Lower lobe of right lung (tissue), 2 donors: ENCODE data around the gene SPATS2. TPM values are rescaled to one million over a fixed set of nuclear protein-coding genes. Genes with fewer than 3 reads are reported as not detected.
A peak's percentile ranks its signal among the peaks of the same experiment; 100 is the strongest.

ENCODE experiments used
- ATAC-seq, 2 donors: fragments of 200-7000 bp; cut with Tn5 transposase; one replicate each; pipeline ENCODE4 v1.9.1; 2020 to 2022; ENCODE audit warnings: mild to moderate bottlenecking in 2 of 2, moderate library complexity in 2 of 2
- DNase-seq: peaks from one replicate; pipeline ENCODE4 v3.0.0-alpha.2; 2020
- H3K27ac ChIP-seq: fragments of 200-600 bp; one replicate; pipeline ENCODE4 v1.8.0; 2022
- H3K27me3 ChIP-seq: fragments of 200-600 bp; one replicate; pipeline ENCODE4 v1.8.0; 2022; ENCODE audit warnings: low read depth
- H3K36me3 ChIP-seq: fragments of 200-600 bp; one replicate; pipeline ENCODE4 v1.8.0; 2022; ENCODE audit warnings: mild to moderate bottlenecking
- H3K4me1 ChIP-seq: fragments of 200-600 bp; one replicate; pipeline ENCODE4 v1.8.0; 2022
- H3K4me3 ChIP-seq: fragments of 200-600 bp; one replicate; pipeline ENCODE4 v1.8.0; 2022; ENCODE audit warnings: mild to moderate bottlenecking
- H3K9me3 ChIP-seq: fragments of 200-600 bp; one replicate; pipeline ENCODE4 v1.8.0; 2022
- intact Hi-C: fragments of 100-400 bp; cut with DNase I; formaldehyde crosslinking; loops from one replicate; pipeline ENCODE4 v1.11.0; 2022
- total RNA-seq: library from RNA; stranded (reverse); fragmentation: NEBNext Ultra II Directional; extraction: Animal tissue kit (Norgen Biotek cat#: 25700); gene quantifications from one replicate; pipeline ENCODE4 v1.2.1, GENCODE V29; 2021
- TF ChIP-seq, protein P1 (sequence below): fragments of 200-600 bp; IDR thresholded peaks from one replicate; pipeline ENCODE4 v1.8.0; 2022; ENCODE audit warnings: antibody characterized with exemption, mild to moderate bottlenecking
- donor health status: DM: no; HTN: yes; CAD: no; lungs with severe emphysema.

SPATS2 gene
- total RNA-seq, 1 donor from 2014 or later, result 17.3 TPM

DNA sequence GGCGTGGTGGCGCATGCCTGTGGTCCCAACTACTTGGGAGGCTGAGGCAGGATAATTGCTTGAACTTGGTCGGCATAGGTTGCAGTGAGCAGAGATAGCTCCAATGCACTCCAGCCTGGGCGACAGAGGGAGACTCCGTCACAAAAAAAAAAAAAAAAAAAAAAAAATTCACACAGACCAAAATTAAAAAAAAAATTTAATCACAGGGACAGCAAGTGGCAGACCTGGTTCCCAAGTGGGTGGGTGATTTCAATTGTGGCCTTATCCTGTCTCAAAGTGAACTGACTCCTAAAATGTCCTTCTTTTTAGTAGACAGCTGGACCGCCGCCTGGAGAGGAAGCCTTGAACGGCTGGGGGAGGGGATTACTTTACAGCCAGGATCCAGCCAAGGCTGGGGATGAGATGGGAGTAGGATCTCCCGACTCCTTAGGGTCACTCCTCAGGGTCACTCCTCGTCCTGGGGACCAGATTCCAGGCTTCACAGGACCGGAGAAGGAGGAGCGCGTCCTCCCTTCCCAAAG is 170.0 kb downstream of the SPATS2 start:
- Histone ChIP-seq H3K4me1 (peaks cover 16% of the 10 kb centered on the region), H3K4me3 (peak overlapping the region; percentile 59), H3K27me3 (peaks cover 48% of the 10 kb centered on the region), H3K36me3 (no peaks in the 10 kb centered on the region), H3K9me3 (no peaks in the 10 kb centered on the region), H3K27ac (no peak overlapping the region)
- ATAC-seq (no peak), DNase-seq (no peak)
- intact Hi-C loops, result no loop called here
- TF ChIP-seq, protein P1, sequence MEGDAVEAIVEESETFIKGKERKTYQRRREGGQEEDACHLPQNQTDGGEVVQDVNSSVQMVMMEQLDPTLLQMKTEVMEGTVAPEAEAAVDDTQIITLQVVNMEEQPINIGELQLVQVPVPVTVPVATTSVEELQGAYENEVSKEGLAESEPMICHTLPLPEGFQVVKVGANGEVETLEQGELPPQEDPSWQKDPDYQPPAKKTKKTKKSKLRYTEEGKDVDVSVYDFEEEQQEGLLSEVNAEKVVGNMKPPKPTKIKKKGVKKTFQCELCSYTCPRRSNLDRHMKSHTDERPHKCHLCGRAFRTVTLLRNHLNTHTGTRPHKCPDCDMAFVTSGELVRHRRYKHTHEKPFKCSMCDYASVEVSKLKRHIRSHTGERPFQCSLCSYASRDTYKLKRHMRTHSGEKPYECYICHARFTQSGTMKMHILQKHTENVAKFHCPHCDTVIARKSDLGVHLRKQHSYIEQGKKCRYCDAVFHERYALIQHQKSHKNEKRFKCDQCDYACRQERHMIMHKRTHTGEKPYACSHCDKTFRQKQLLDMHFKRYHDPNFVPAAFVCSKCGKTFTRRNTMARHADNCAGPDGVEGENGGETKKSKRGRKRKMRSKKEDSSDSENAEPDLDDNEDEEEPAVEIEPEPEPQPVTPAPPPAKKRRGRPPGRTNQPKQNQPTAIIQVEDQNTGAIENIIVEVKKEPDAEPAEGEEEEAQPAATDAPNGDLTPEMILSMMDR, result no peak

DNA sequence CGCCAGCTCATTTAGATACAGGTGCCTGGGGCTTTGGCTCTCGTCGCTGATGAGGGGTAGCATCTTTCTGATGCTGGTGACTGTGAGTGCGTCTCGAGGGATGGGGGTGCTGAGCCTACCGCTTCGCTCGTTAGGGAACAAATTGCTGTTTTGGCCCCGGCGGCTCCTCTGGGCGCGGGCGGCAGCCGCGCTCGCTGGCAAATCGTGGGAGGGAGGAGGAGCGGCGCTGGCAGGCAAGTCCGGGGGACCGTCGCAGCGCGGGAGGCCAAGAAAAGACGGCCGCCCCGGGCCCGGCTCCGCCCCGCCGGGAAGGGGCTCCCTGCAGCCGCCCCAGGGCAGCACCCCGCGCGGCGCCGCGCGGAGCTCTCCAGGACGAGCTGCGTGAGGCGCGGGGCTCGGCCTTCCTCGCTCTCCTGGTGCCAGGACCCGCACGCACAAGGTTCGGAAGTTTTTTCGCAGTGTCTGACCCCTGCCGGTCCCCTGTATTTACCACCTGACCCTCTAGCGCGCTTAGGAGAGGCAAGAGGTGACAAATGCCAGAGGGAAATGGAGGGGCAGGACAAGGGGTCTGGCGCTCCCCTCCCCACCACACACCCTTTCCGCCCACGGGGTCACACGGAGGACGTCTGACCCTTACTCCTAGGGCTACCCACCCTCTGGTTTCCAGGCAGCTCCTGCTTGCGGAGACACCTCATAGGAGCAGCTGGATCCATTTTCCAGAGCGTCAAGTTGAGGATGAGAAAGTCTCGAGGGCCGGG is 170.7 kb downstream of the SPATS2 start:
- no peak for DNase-seq
- Histone ChIP-seq H3K9me3 (no peaks in the 10 kb centered on the region), H3K36me3 (no peaks in the 10 kb centered on the region), H3K4me1 (peaks cover 16% of the 10 kb centered on the region), H3K4me3 (peak overlapping the region; percentile 59), H3K27me3 (peaks cover 48% of the 10 kb centered on the region), H3K27ac (no peak overlapping the region)
- TF ChIP-seq, protein P1, result no peak
- intact Hi-C loops, result no loop called here
- peak; percentile 35 to 44 for ATAC-seq

DNA sequence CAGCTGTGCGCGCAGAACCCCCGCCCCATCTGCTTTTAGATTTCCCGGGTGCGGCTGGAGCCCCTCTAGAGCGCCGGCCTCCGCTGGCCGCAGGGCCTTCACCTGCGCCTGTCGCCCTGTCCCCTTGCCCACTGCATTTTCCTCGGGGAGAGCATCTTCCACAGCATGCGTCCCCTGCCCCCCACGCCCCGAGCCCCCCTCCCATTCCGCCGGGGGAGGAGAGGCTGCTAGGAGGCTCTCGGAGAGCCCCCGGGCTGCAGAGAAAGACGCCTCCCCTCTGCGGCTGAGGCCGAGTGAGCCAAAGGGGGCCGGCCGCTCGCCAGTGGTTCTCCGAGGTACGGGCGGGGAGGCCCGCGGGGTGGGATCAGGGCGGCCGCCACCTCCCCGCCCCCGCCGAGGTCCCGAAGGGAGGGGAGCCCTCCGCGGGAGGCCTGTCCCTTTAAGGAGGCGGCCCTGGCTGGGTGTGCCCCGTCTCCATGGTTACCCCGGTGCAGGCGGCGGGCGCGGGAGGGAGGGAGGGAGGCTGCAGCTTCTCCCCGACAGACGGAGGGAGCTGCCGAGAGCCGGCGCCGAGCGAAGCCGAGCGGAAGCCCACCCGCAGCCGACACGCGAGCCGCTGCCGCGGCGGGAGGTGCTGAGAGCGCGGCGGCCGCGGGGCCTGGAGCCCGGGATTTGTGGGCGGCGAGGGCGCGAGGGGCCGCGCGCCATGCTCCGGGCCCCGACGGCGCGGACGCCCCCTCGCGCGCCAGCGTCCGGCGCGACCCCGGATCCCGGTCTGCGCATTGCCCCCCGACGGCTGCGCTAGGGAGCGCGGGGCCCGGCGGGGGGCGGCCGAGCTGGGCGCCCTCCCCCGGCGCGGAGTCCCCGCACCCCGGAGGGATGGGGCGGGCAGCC is 171.5 kb downstream of the SPATS2 start, which contains the start of gene KCNH3:
KCNH3 (plus strand) TSS at position 521 of the 894 bp plus-strand sequence. CDS start 387 bp downstream, outside the sequence.
- no peaks in the 10 kb centered on the region for H3K9me3 ChIP-seq
- H3K4me3 ChIP-seq, result peak within 1 kb of the TSS; percentile 59
- no peak within 1 kb of the TSS for H3K27ac ChIP-seq
- H3K4me1 ChIP-seq, result peaks cover 16% of the 10 kb centered on the region
- DNase-seq, result peak; percentile 89
- peak; percentile 83 to 86 for ATAC-seq
- TF ChIP-seq, protein P1, result no peak
- intact Hi-C loops, result no loop called here
- peaks cover 56% of the 10 kb centered on the region for H3K27me3 ChIP-seq
- H3K36me3 ChIP-seq, result no peaks in the 10 kb centered on the region

DNA sequence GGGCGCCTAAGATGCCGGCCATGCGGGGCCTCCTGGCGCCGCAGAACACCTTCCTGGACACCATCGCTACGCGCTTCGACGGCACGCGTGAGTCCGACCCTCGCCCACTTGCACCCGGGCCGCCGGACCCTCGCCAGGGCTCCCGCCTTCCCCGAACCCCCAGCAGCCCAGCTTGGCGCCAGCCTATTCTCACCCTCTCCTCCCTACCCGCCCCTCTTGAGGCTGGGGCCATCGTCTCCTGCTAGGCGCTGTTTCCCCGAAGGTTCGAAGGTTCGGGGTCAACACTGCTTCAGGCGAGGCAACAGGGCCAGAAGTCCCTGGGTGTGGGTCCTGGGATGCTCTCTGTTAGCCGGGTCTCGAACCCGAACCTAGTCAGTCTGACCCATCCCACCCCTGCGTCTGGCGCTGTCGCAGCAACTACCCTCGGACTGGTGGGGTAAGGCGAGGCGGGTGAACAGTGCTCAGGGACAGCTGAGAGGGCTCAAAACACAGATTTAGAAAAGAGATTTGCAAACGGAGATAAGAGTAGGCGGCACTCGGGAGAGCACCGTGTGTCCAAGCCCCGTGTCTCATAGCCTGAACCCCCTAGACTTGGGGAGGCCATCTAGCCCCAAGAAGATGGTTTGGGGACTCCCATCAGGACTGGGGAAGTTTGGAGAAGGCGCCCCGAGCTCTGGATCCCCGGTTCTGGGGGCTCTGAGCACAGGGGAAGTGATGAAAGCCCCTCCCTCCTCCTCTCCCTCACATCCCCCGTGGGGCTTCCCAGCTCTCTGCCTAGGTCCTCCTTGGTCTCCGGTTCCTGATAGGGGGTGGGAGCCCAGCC is 172.4 kb downstream of the SPATS2 start:
- Histone ChIP-seq H3K27me3 (peaks cover 56% of the 10 kb centered on the region), H3K36me3 (no peaks in the 10 kb centered on the region), H3K27ac (no peak overlapping the region), H3K4me3 (peak overlapping the region; percentile 59), H3K9me3 (no peaks in the 10 kb centered on the region), H3K4me1 (peaks cover 16% of the 10 kb centered on the region)
- ATAC-seq, result no peak
- TF ChIP-seq, protein P1, result no peak
- DNase-seq, result no peak
- intact Hi-C loops, result no loop called here
